Tibial nerve (tissue), 3 donors: ENCODE measurements around the gene DENND5B.

Experiments
- CTCF ChIP-seq, 5 experiments: fragments of 200-600 bp in 3 of 5; fragments of 450-650 bp in 2 of 5; sonication (generic) in 3 of 5; IDR thresholded peaks; one replicate each; pipeline ENCODE4 v1.5.1; 2016 to 2019; ENCODE audit warnings: antibody characterized with exemption in 5 of 5, mild to moderate bottlenecking in 3 of 5, moderate library complexity in 2 of 5
- POLR2A ChIP-seq, 2 donors: fragments of 450-650 bp; IDR thresholded peaks; one replicate each; pipeline ENCODE4 v1.6.1; 2017; ENCODE audit warnings: antibody characterized with exemption in 2 of 2, mild to moderate bottlenecking in 2 of 2, moderate library complexity in 2 of 2

- TF ChIP-seq CTCF (IDR thresholded peaks at IDR 0.05) (no peak), POLR2A (IDR thresholded peaks at IDR 0.05) (no peak)
Observed at GRCh38 chr12:31627456-31628054, 36.6 kb upstream of the DENND5B start.
